Central memory CD8-positive, alpha-beta T cell (primary cell): ENCODE data around the gene TNFRSF1B.

Experiments used
- ATAC-seq: fragments of 150-1000 bp; cut with Tn5 transposase; replicated peaks from 2 replicates; pipeline ENCODE4 v1.10.0; 2022; ENCODE audit warnings: mild to moderate bottlenecking, moderate FRiP score, moderate number of reproducible peaks; ENCODE audit not compliant: poor library complexity, severe bottlenecking; ENCODE audit errors: extremely low read depth
- DNase-seq, 2 donors: peaks; one replicate each; pipeline ENCODE4 v3.0.0; 2021; ENCODE audit warnings: low spot score in 2 of 2
- H3K27ac Mint-ChIP-seq: one replicate; pipeline ENCODE4 v1.8.0; 2022; ENCODE audit warnings: low read depth, mild to moderate bottlenecking, moderate library complexity, mixed read lengths
- H3K27me3 Mint-ChIP-seq: one replicate; pipeline ENCODE4 v1.8.0; 2022; ENCODE audit warnings: mixed read lengths
- H3K36me3 Mint-ChIP-seq: one replicate; pipeline ENCODE4 v1.8.0; 2022; ENCODE audit warnings: mild to moderate bottlenecking, moderate library complexity, mixed read lengths; ENCODE audit not compliant: insufficient read depth
- H3K4me1 Mint-ChIP-seq: one replicate; pipeline ENCODE4 v1.8.0; 2022; ENCODE audit warnings: mixed read lengths
- H3K4me3 Mint-ChIP-seq: one replicate; pipeline ENCODE4 v1.8.0; 2022; ENCODE audit warnings: mild to moderate bottlenecking, moderate library complexity, mixed read lengths
- H3K9me3 Mint-ChIP-seq: one replicate; pipeline ENCODE4 v1.8.0; 2022; ENCODE audit warnings: mixed read lengths

The TNFRSF1B gene

GRCh38 chr1:12166834-12167492, at the start of gene TNFRSF1B:
Gene TNFRSF1B (plus strand): TSS chr1:12166991. CDS start chr1:12167092, 101 bp downstream.
- ATAC-seq (peak; percentile 53), DNase-seq (peak; percentile 41 to 44)
- Mint-ChIP-seq H3K4me1 (peaks cover 86% of the 10 kb centered on the region), H3K27ac (peak within 1 kb of the TSS; percentile 100), H3K27me3 (no peaks in the 10 kb centered on the region), H3K9me3 (no peaks in the 10 kb centered on the region), H3K36me3 (peaks cover 21% of the 10 kb centered on the region), H3K4me3 (peak within 1 kb of the TSS; percentile 100)

GRCh38 chr1:12121212-12122003, 45.4 kb upstream of the TNFRSF1B start:
- H3K27ac Mint-ChIP-seq, result peak overlapping the region; percentile 32
- peaks cover 6% of the 10 kb centered on the region for H3K36me3 Mint-ChIP-seq
- H3K4me3 Mint-ChIP-seq, result no peak overlapping the region
- H3K9me3 Mint-ChIP-seq, result no peaks in the 10 kb centered on the region
- DNase-seq, result no peak
- H3K27me3 Mint-ChIP-seq, result no peaks in the 10 kb centered on the region
- peak; percentile 64 for ATAC-seq
- H3K4me1 Mint-ChIP-seq, result peaks cover 40% of the 10 kb centered on the region

GRCh38 chr1:12123172-12123571, 43.6 kb upstream of the TNFRSF1B start:
- Mint-ChIP-seq H3K4me3 (no peak overlapping the region), H3K9me3 (no peaks in the 10 kb centered on the region), H3K4me1 (peaks cover 48% of the 10 kb centered on the region), H3K27ac (no peak overlapping the region), H3K27me3 (no peaks in the 10 kb centered on the region), H3K36me3 (peaks cover 6% of the 10 kb centered on the region)
- ATAC-seq (no peak), DNase-seq (no peak)

GRCh38 chr1:12124693-12125421, 41.9 kb upstream of the TNFRSF1B start:
- Mint-ChIP-seq H3K36me3 (peaks cover 4% of the 10 kb centered on the region), H3K4me3 (peak overlapping the region; percentile 41), H3K9me3 (no peaks in the 10 kb centered on the region), H3K4me1 (peaks cover 48% of the 10 kb centered on the region), H3K27me3 (no peaks in the 10 kb centered on the region), H3K27ac (peak overlapping the region; percentile 49)
- DNase-seq (peak; percentile 74 to 83), ATAC-seq (no peak)

- Mint-ChIP-seq H3K4me3 (no peak overlapping the region), H3K9me3 (no peaks in the 10 kb centered on the region), H3K36me3 (peaks cover 4% of the 10 kb centered on the region), H3K4me1 (peaks cover 40% of the 10 kb centered on the region), H3K27me3 (no peaks in the 10 kb centered on the region), H3K27ac (peak overlapping the region; percentile 49)
- DNase-seq (no peak), ATAC-seq (no peak)
Measured at GRCh38 chr1:12125422-12126355, 41.1 kb upstream of the TNFRSF1B start.

- H3K4me1 Mint-ChIP-seq, result peaks cover 29% of the 10 kb centered on the region
- H3K9me3 Mint-ChIP-seq, result no peaks in the 10 kb centered on the region
- no peak for ATAC-seq
- H3K27me3 Mint-ChIP-seq, result no peaks in the 10 kb centered on the region
- H3K27ac Mint-ChIP-seq, result no peak overlapping the region
- no peak for DNase-seq
- H3K4me3 Mint-ChIP-seq, result no peak overlapping the region
- peaks cover 2% of the 10 kb centered on the region for H3K36me3 Mint-ChIP-seq
Measured at GRCh38 chr1:12126781-12127180, 40.0 kb upstream of the TNFRSF1B start.

- ATAC-seq, result no peak
- Mint-ChIP-seq H3K4me1 (peaks cover 26% of the 10 kb centered on the region), H3K9me3 (no peaks in the 10 kb centered on the region), H3K4me3 (no peak overlapping the region), H3K27ac (no peak overlapping the region), H3K27me3 (no peaks in the 10 kb centered on the region), H3K36me3 (peaks cover 2% of the 10 kb centered on the region)
- DNase-seq, result no peak
Measured at GRCh38 chr1:12127206-12127810, 39.5 kb upstream of the TNFRSF1B start.

- H3K4me1 Mint-ChIP-seq, result peaks cover 32% of the 10 kb centered on the region
- DNase-seq (no peak), ATAC-seq (no peak)
- H3K27ac Mint-ChIP-seq, result no peak overlapping the region
- H3K27me3 Mint-ChIP-seq, result no peaks in the 10 kb centered on the region
- H3K4me3 Mint-ChIP-seq, result no peak overlapping the region
- H3K9me3 Mint-ChIP-seq, result no peaks in the 10 kb centered on the region
- H3K36me3 Mint-ChIP-seq, result peaks cover 2% of the 10 kb centered on the region
Measured at GRCh38 chr1:12128120-12128519, 38.7 kb upstream of the TNFRSF1B start.

- no peaks in the 10 kb centered on the region for H3K27me3 Mint-ChIP-seq
- ATAC-seq (no peak), DNase-seq (no peak)
- H3K36me3 Mint-ChIP-seq, result no peaks in the 10 kb centered on the region
- no peaks in the 10 kb centered on the region for H3K9me3 Mint-ChIP-seq
- peak overlapping the region; percentile 57 for H3K27ac Mint-ChIP-seq
- H3K4me1 Mint-ChIP-seq, result peaks cover 41% of the 10 kb centered on the region
- H3K4me3 Mint-ChIP-seq, result no peak overlapping the region
Measured at GRCh38 chr1:12129624-12130023, 37.2 kb upstream of the TNFRSF1B start.

GRCh38 chr1:12130466-12131130, 36.2 kb upstream of the TNFRSF1B start:
- H3K4me1 Mint-ChIP-seq, result peaks cover 31% of the 10 kb centered on the region

GRCh38 chr1:12132078-12132477, 34.7 kb upstream of the TNFRSF1B start:
- no peak for DNase-seq
- H3K36me3 Mint-ChIP-seq, result no peaks in the 10 kb centered on the region
- H3K9me3 Mint-ChIP-seq, result no peaks in the 10 kb centered on the region
- H3K4me3 Mint-ChIP-seq, result peak overlapping the region; percentile 47
- H3K4me1 Mint-ChIP-seq, result peaks cover 25% of the 10 kb centered on the region
- no peaks in the 10 kb centered on the region for H3K27me3 Mint-ChIP-seq
- H3K27ac Mint-ChIP-seq, result peak overlapping the region; percentile 51
- ATAC-seq, result no peak

More at GRCh38 chr1:12130466-12131130, 36.2 kb upstream of the TNFRSF1B start:
- DNase-seq, result no peak
- Mint-ChIP-seq H3K4me3 (no peak overlapping the region), H3K27ac (no peak overlapping the region), H3K36me3 (no peaks in the 10 kb centered on the region), H3K27me3 (no peaks in the 10 kb centered on the region), H3K9me3 (no peaks in the 10 kb centered on the region)
- no peak for ATAC-seq
